Activated CD4-positive, alpha-beta T cell treated with anti-CD3 and anti-CD28 coated beads for 36 hours (primary cell): ENCODE results near the gene RNU6-1. TPM values are rescaled to one million over a fixed set of nuclear protein-coding genes. Genes with fewer than 3 reads are reported as not detected.

ENCODE experiments used
- ATAC-seq: fragments of 200-7000 bp; cut with Tn5 transposase; one replicate; pipeline ENCODE4 v1.10.0; 2021; ENCODE audit warnings: mild to moderate bottlenecking, moderate library complexity
- CTCF ChIA-PET: fragments of 350-600 bp; sonication (Branson Sonifier 250); formaldehyde crosslinking; loops from one replicate; lab custom pipeline; 2021; ENCODE audit warnings: antibody characterized with exemption; lab: Charles Lee
- POLR2A ChIA-PET: fragments of 350-600 bp; sonication (Branson Sonifier 250); formaldehyde crosslinking; loops from one replicate; lab custom pipeline; 2021; ENCODE audit warnings: antibody characterized with exemption, inconsistent platforms; lab: Charles Lee
- DNase-seq: peaks from one replicate; pipeline ENCODE4 v3.0.0-alpha.2; 2020
- H3K27ac Mint-ChIP-seq: one replicate; pipeline ENCODE4 v1.8.0; 2021; ENCODE audit warnings: mixed read lengths
- H3K27me3 Mint-ChIP-seq: one replicate; pipeline ENCODE4 v1.8.0; 2021; ENCODE audit warnings: mixed read lengths
- H3K36me3 Mint-ChIP-seq: one replicate; pipeline ENCODE4 v1.8.0; 2021; ENCODE audit warnings: low read depth, mixed read lengths
- H3K4me1 Mint-ChIP-seq: one replicate; pipeline ENCODE4 v1.8.0; 2021; ENCODE audit warnings: mixed read lengths
- H3K4me3 Mint-ChIP-seq: one replicate; pipeline ENCODE4 v1.8.0; 2021; ENCODE audit warnings: mild to moderate bottlenecking, moderate library complexity, mixed read lengths
- H3K9me3 Mint-ChIP-seq: one replicate; pipeline ENCODE4 v1.8.0; 2021; ENCODE audit warnings: low read depth, mixed read lengths
- intact Hi-C, 2 experiments: fragments of 100-400 bp; cut with DNase I in 1 of 2; cut with micrococcal nuclease in 1 of 2; formaldehyde crosslinking; loops; one replicate each; pipeline versions ENCODE4 v1.14.2 to v1.15.1; 2022 to 2024; cut with DNase I, micrococcal nuclease
- total RNA-seq, 2 experiments: library from RNA; stranded (reverse); gene quantifications; one replicate each; pipeline ENCODE4 v1.2.3, GENCODE V29; 2021

Gene RNU6-1
- total RNA-seq, 2 experiments from 2014 or later = not detected

DNA sequence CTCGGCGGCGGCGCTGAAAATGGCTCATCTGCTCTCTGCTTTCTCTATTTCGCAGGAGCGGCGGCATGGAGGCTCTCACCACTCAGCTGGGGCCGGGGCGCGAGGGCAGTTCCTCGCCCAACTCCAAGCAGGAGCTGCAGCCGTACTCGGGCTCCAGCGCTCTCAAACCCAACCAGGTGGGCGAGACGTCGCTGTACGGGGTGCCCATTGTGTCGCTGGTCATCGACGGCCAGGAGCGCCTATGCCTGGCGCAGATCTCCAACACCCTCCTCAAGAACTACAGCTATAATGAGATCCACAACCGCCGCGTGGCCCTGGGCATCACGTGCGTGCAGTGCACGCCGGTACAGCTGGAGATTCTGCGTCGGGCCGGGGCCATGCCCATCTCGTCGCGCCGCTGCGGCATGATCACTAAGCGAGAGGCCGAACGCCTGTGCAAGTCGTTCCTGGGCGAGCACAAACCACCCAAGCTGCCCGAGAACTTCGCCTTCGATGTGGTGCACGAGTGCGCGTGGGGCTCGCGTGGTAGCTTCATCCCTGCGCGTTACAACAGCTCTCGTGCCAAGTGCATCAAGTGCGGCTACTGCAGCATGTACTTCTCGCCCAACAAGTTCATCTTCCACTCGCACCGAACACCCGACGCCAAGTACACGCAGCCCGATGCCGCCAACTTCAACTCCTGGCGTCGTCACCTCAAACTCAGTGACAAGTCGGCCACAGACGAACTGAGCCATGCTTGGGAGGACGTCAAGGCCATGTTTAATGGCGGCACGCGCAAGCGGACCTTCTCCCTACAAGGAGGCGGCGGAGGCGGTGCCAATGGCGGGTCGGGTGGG, 13.7 kb downstream of the RNU6-1 start:
- no peaks in the 10 kb centered on the region for H3K9me3 Mint-ChIP-seq
- no peaks in the 10 kb centered on the region for H3K36me3 Mint-ChIP-seq
- DNase-seq = peak; percentile 39
- intact Hi-C loops = no loop called here
- peak overlapping the region; percentile 36 for H3K4me3 Mint-ChIP-seq
- H3K4me1 Mint-ChIP-seq = peaks cover 50% of the 10 kb centered on the region
- no peak for ATAC-seq
- POLR2A ChIA-PET = interaction anchor here (0.6 kb wide), 1 partner anchor 234 kb away, joined by 4 read pairs; no protein-coding TSS in a partner anchor
- peaks cover 69% of the 10 kb centered on the region for H3K27me3 Mint-ChIP-seq
- no peak overlapping the region for H3K27ac Mint-ChIP-seq
- CTCF ChIA-PET = interaction anchor here (0.6 to 1.5 kb wide), 4 partner anchors 27 to 369 kb away, joined by 3 to 5 read pairs (median 3); no protein-coding TSS in a partner anchor

DNA sequence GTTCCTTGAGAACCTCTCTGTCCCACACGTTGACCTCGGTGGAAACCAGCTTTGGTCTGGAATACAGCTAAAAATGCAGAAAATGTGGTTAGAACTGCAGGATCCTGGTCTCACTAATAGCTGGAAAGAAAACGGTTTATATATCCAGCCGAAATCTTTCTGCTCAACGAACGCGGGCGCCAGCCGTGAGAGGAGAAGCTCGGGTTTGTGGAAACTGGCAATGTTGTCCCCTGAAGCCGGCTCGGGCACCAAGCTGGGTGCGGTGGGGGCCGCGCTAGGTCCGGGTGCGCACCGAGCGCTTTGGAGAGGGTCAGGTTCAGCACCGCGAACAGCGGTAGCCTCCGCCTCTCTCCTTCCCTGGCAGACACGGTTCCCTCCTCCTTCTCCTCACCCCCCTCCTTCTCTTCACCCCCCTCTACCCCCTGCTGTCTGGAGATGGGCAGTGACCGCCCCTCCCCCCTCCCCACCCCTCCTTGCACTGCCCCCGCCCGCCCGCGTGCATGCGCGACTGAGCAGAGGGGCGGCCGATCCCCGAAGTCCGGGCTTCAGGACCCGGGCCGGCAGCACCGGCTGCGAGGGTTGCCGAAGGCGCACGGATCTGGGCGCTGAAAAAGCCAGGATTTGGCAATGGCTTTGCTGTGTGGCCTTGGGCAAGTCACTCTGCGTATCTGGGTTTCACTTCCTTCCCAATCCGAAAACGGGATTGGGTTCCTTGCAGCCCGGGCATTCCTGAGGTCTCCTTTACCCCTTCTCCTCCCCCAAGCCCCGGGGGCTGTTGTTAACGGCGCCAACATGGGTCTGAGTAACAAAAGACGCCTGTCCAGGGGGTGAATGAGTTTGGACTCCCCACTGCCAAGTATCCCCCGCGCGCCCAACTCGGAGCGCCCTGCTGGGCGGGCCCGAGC, 14.6 kb downstream of the RNU6-1 start, which contains the start of gene SKOR1:
TSS of gene SKOR1 (plus strand) at position 534 of the 905 bp plus-strand sequence. CDS start at position 628, 94 bp downstream.
- Mint-ChIP-seq H3K9me3 (no peaks in the 10 kb centered on the region), H3K27me3 (peaks cover 68% of the 10 kb centered on the region), H3K4me1 (peaks cover 51% of the 10 kb centered on the region), H3K4me3 (peak within 1 kb of the TSS; percentile 36), H3K36me3 (no peaks in the 10 kb centered on the region), H3K27ac (no peak within 1 kb of the TSS)
- ATAC-seq (no peak), DNase-seq (peak; percentile 49)
- intact Hi-C loops = loop anchor here in 1 of 2 experiments (5.0 kb wide), 1 partner anchor 43 kb away; no protein-coding TSS in a partner anchor
- POLR2A ChIA-PET = interaction anchor here (0.6 kb wide), 1 partner anchor 235 kb away, joined by 4 read pairs; no protein-coding TSS in a partner anchor
- CTCF ChIA-PET = interaction anchor here (0.5 to 1.6 kb wide), 5 partner anchors 11 to 368 kb away, joined by 3 to 5 read pairs (median 3); no protein-coding TSS in a partner anchor

DNA sequence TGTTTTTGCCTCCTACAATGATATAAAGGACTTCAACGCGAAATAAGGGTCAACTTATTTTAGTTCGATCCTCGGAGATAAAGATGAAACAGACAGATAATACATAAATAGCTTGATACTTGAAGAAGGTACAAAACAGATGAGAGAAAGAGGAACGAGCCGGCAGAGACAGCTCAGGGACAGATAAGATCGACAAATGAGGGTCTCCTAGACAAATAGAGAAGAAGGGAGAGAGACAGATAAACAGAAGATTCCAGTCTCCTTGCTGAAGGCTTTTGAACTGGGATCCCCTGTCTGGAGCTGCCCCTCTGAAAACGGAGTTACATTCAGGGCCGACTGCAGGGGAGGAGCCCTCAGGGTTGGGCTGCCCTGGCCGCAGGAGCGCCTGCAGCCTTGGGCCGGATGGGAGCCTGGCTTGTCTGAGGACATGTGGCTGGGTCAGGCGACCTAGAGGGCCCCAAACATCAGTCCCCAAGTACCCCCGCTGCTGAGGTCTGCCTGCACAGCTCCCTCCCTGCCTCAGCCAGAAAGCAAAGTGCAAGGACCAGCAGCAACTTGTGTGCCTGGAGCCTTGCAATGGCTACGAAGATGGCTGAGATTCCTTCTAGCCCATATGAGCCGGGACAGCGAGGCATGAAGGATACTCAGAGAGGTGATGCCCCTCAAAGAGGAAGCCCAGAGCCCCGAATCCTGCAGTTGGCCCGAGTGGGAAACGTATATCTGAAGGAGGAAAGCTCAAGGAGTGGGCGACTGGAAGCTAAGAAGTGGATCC, 15.5 kb downstream of the RNU6-1 start:
- H3K4me1 Mint-ChIP-seq = peaks cover 48% of the 10 kb centered on the region
- H3K4me3 Mint-ChIP-seq = peak overlapping the region; percentile 60
- H3K36me3 Mint-ChIP-seq = no peaks in the 10 kb centered on the region
- H3K27me3 Mint-ChIP-seq = peaks cover 70% of the 10 kb centered on the region
- no peaks in the 10 kb centered on the region for H3K9me3 Mint-ChIP-seq
- DNase-seq (no peak), ATAC-seq (no peak)
- intact Hi-C loops = loop anchor here in 1 of 2 experiments (5.0 kb wide), 1 partner anchor 42 kb away; no protein-coding TSS in a partner anchor
- CTCF ChIA-PET = interaction anchor here (0.5 to 1.6 kb wide), 5 partner anchors 12 to 367 kb away, joined by 3 to 5 read pairs (median 4); no protein-coding TSS in a partner anchor
- H3K27ac Mint-ChIP-seq = no peak overlapping the region
- POLR2A ChIA-PET = no interaction called here

- ChIA-PET CTCF (interaction anchor here (0.6 to 1.6 kb wide), 3 partner anchors 9 to 367 kb away, joined by 3 to 5 read pairs (median 4); no protein-coding TSS in a partner anchor), POLR2A (no interaction called here)
- peaks cover 41% of the 10 kb centered on the region for H3K4me1 Mint-ChIP-seq
- no peaks in the 10 kb centered on the region for H3K36me3 Mint-ChIP-seq
- intact Hi-C loops = loop anchor here in 1 of 2 experiments (5.0 kb wide), 1 partner anchor 41 kb away; no protein-coding TSS in a partner anchor
- H3K27ac Mint-ChIP-seq = no peak overlapping the region
- peaks cover 66% of the 10 kb centered on the region for H3K27me3 Mint-ChIP-seq
- ATAC-seq (no peak), DNase-seq (peak; percentile 39)
- H3K4me3 Mint-ChIP-seq = peak overlapping the region; percentile 60
- H3K9me3 Mint-ChIP-seq = no peaks in the 10 kb centered on the region
These were observed 16.3 kb downstream of the RNU6-1 start for GRCh38 chr15:67823314-67824196.

- ChIA-PET CTCF (interaction anchor here (1.3 kb wide), 1 partner anchor 366 kb away, joined by 4 read pairs; no protein-coding TSS in a partner anchor), POLR2A (no interaction called here)
- peak; percentile 18 for DNase-seq
- H3K36me3 Mint-ChIP-seq = peaks cover 1% of the 10 kb centered on the region
- peaks cover 36% of the 10 kb centered on the region for H3K4me1 Mint-ChIP-seq
- ATAC-seq = no peak
- intact Hi-C loops = loop anchor here in 1 of 2 experiments (5.0 kb wide), 1 partner anchor 40 kb away; no protein-coding TSS in a partner anchor
- peaks cover 70% of the 10 kb centered on the region for H3K27me3 Mint-ChIP-seq
- no peak overlapping the region for H3K27ac Mint-ChIP-seq
- H3K4me3 Mint-ChIP-seq = no peak overlapping the region
- no peaks in the 10 kb centered on the region for H3K9me3 Mint-ChIP-seq
These were observed 17.1 kb downstream of the RNU6-1 start for GRCh38 chr15:67822537-67823313.

GRCh38 chr15:67821784-67822440, 17.9 kb downstream of the RNU6-1 start:
- Mint-ChIP-seq H3K4me3 (no peak overlapping the region), H3K4me1 (peaks cover 36% of the 10 kb centered on the region), H3K9me3 (no peaks in the 10 kb centered on the region), H3K27me3 (peaks cover 75% of the 10 kb centered on the region), H3K27ac (no peak overlapping the region), H3K36me3 (peaks cover 1% of the 10 kb centered on the region)
- DNase-seq = no peak
- ChIA-PET CTCF (interaction anchor here (1.6 kb wide), 1 partner anchor 14 kb away, joined by 4 read pairs; no protein-coding TSS in a partner anchor), POLR2A (no interaction called here)
- intact Hi-C loops = loop anchor here in 1 of 2 experiments (5.0 kb wide), 1 partner anchor 40 kb away; no protein-coding TSS in a partner anchor
- no peak for ATAC-seq

GRCh38 chr15:67820992-67821783, 18.7 kb downstream of the RNU6-1 start:
- CTCF ChIA-PET = interaction anchor here (1.2 to 1.6 kb wide), 2 partner anchors 15 to 38 kb away, joined by 4 read pairs; no protein-coding TSS in a partner anchor
- Mint-ChIP-seq H3K9me3 (no peaks in the 10 kb centered on the region), H3K4me3 (no peak overlapping the region), H3K36me3 (peaks cover 1% of the 10 kb centered on the region), H3K4me1 (peaks cover 33% of the 10 kb centered on the region), H3K27ac (no peak overlapping the region), H3K27me3 (peaks cover 79% of the 10 kb centered on the region)
- ATAC-seq (peak; percentile 54), DNase-seq (peak; percentile 69)
- POLR2A ChIA-PET = no interaction called here
- intact Hi-C loops = loop anchor here in 1 of 2 experiments (5.0 kb wide), 1 partner anchor 39 kb away; no protein-coding TSS in a partner anchor
